Measurements from ENCODE around the gene RFPL1.

The RFPL1 gene

GRCh38 chr22:29457730-29458129 lies 19.3 kb downstream of the RFPL1 start:
- H3K9me2 ChIP-seq (replicated peaks; ENCODE audit: control insufficient read depth, low read length): no peaks in the 10 kb centered on the region
- H3K36me3 ChIP-seq (ENCODE audit: control insufficient read depth, low read length): no peaks in the 10 kb centered on the region
- H3F3A ChIP-seq (ENCODE audit: control insufficient read depth, insufficient read depth): no peaks in the 10 kb centered on the region
- H3K4me3 ChIP-seq (ENCODE audit: low read length): no peak overlapping the region
- no peaks in the 10 kb centered on the region for H3K27me3 ChIP-seq (ENCODE audit: control insufficient read depth, low read length)
- no peaks in the 10 kb centered on the region for H4K20me1 ChIP-seq (ENCODE audit: control insufficient read depth, insufficient read depth, low read depth, low read length)
- no peaks in the 10 kb centered on the region for H3K79me2 ChIP-seq (ENCODE audit: control insufficient read depth, low read length)
- peak overlapping the region; percentile 29; the same call in 1 of the 2 replicates for H3K4me2 ChIP-seq (ENCODE audit: low read length)
- TF ChIP-seq, protein P1, sequence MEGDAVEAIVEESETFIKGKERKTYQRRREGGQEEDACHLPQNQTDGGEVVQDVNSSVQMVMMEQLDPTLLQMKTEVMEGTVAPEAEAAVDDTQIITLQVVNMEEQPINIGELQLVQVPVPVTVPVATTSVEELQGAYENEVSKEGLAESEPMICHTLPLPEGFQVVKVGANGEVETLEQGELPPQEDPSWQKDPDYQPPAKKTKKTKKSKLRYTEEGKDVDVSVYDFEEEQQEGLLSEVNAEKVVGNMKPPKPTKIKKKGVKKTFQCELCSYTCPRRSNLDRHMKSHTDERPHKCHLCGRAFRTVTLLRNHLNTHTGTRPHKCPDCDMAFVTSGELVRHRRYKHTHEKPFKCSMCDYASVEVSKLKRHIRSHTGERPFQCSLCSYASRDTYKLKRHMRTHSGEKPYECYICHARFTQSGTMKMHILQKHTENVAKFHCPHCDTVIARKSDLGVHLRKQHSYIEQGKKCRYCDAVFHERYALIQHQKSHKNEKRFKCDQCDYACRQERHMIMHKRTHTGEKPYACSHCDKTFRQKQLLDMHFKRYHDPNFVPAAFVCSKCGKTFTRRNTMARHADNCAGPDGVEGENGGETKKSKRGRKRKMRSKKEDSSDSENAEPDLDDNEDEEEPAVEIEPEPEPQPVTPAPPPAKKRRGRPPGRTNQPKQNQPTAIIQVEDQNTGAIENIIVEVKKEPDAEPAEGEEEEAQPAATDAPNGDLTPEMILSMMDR (IDR thresholded peaks at IDR 0.05; ENCODE audit: low read depth, low read length, poor library complexity, severe bottlenecking): no peak
- no peak for TF ChIP-seq EZH2phosphoT487 (IDR thresholded peaks at IDR 0.05; ENCODE audit: borderline replicate concordance, low read length)
- H3K4me1 ChIP-seq (ENCODE audit: control insufficient read depth, low read length): no peaks in the 10 kb centered on the region
- H3K9me3 ChIP-seq (ENCODE audit: control insufficient read depth, insufficient read depth, low read length): no peaks in the 10 kb centered on the region
- no peak overlapping the region for H3K27ac ChIP-seq (ENCODE audit: low read depth, low read length)

DNA sequence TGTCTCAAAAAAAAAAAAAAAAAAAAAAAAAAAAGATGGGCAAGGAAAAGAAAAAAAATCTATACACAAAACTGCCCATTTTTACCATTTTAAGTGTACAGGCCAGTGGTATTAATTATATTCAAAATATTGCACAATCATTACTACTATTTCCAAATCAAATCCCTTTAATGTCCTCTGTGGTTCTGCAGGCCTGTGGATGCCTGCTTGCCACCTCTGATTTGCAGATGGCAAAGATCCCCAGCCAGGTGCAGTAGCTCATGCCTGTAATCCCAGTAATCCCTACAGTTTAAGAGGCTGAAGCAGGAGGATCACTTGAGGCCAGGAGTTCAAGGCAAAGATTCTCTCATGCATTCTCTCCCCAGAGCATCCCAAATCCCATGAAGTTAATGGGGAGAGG lies 20.2 kb downstream of the RFPL1 start:
- no peaks in the 10 kb centered on the region for H3K36me3 ChIP-seq (ENCODE audit: control insufficient read depth, low read length)
- H3K79me2 ChIP-seq (ENCODE audit: control insufficient read depth, low read length): no peaks in the 10 kb centered on the region
- H4K20me1 ChIP-seq (ENCODE audit: control insufficient read depth, insufficient read depth, low read depth, low read length): no peaks in the 10 kb centered on the region
- no peaks in the 10 kb centered on the region for H3K27me3 ChIP-seq (ENCODE audit: control insufficient read depth, low read length)
- TF ChIP-seq, protein P1 (IDR thresholded peaks at IDR 0.05; ENCODE audit: low read depth, low read length, poor library complexity, severe bottlenecking): no peak
- no peak for TF ChIP-seq EZH2phosphoT487 (IDR thresholded peaks at IDR 0.05; ENCODE audit: borderline replicate concordance, low read length)
- no peak overlapping the region for H3K4me3 ChIP-seq (ENCODE audit: low read length)
- no peaks in the 10 kb centered on the region for H3K9me3 ChIP-seq (ENCODE audit: control insufficient read depth, insufficient read depth, low read length)
- H3K27ac ChIP-seq (ENCODE audit: low read depth, low read length): no peak overlapping the region
- no peak overlapping the region for H3K4me2 ChIP-seq (ENCODE audit: low read length)
- no peaks in the 10 kb centered on the region for H3K9me2 ChIP-seq (replicated peaks; ENCODE audit: control insufficient read depth, low read length)
- H3K4me1 ChIP-seq (ENCODE audit: control insufficient read depth, low read length): no peaks in the 10 kb centered on the region
- no peaks in the 10 kb centered on the region for H3F3A ChIP-seq (ENCODE audit: control insufficient read depth, insufficient read depth)

DNA sequence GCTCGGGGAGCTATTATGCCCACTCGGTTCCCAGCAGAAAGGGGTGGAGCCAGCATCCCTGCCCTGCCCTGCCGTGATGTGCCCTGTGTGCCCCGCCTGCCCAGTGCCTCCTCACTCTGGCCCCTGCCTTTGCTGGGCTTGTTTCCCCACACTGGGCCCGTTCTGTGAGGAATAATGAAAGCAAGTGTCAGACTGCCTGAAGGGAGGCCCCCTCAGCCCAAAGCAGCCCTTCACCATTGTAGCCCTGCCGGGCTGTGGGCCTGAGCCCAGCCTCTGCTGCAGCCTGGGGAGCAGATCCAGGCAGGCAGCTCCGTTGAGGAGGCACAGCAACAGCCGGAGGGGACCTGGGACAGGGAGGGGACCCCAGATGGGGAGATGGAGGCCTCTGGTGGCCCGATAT lies 21.4 kb downstream of the RFPL1 start:
- no peak overlapping the region for H3K4me3 ChIP-seq (ENCODE audit: low read length)
- H3K79me2 ChIP-seq (ENCODE audit: control insufficient read depth, low read length): no peaks in the 10 kb centered on the region
- H3F3A ChIP-seq (ENCODE audit: control insufficient read depth, insufficient read depth): no peaks in the 10 kb centered on the region
- H3K27me3 ChIP-seq (ENCODE audit: control insufficient read depth, low read length): no peaks in the 10 kb centered on the region
- H3K4me2 ChIP-seq (ENCODE audit: low read length): no peak overlapping the region
- H3K9me3 ChIP-seq (ENCODE audit: control insufficient read depth, insufficient read depth, low read length): no peaks in the 10 kb centered on the region
- H3K36me3 ChIP-seq (ENCODE audit: control insufficient read depth, low read length): no peaks in the 10 kb centered on the region
- no peaks in the 10 kb centered on the region for H3K9me2 ChIP-seq (replicated peaks; ENCODE audit: control insufficient read depth, low read length)
- H4K20me1 ChIP-seq (ENCODE audit: control insufficient read depth, insufficient read depth, low read depth, low read length): no peaks in the 10 kb centered on the region
- no peaks in the 10 kb centered on the region for H3K4me1 ChIP-seq (ENCODE audit: control insufficient read depth, low read length)
- no peak for TF ChIP-seq EZH2phosphoT487 (IDR thresholded peaks at IDR 0.05; ENCODE audit: borderline replicate concordance, low read length)
- TF ChIP-seq, protein P1 (IDR thresholded peaks at IDR 0.05; ENCODE audit: low read depth, low read length, poor library complexity, severe bottlenecking): no peak
- H3K27ac ChIP-seq (ENCODE audit: low read depth, low read length): no peak overlapping the region

- H3K9me2 ChIP-seq (replicated peaks; ENCODE audit: control insufficient read depth, low read length): no peaks in the 10 kb centered on the region
- H3K27ac ChIP-seq (ENCODE audit: low read depth, low read length): no peak overlapping the region
- no peaks in the 10 kb centered on the region for H3K79me2 ChIP-seq (ENCODE audit: control insufficient read depth, low read length)
- no peaks in the 10 kb centered on the region for H3K36me3 ChIP-seq (ENCODE audit: control insufficient read depth, low read length)
- no peak overlapping the region for H3K4me3 ChIP-seq (ENCODE audit: low read length)
- no peaks in the 10 kb centered on the region for H3K27me3 ChIP-seq (ENCODE audit: control insufficient read depth, low read length)
- H3K4me2 ChIP-seq (ENCODE audit: low read length): no peak overlapping the region
- TF ChIP-seq, protein P1 (IDR thresholded peaks at IDR 0.05; ENCODE audit: low read depth, low read length, poor library complexity, severe bottlenecking): no peak
- TF ChIP-seq EZH2phosphoT487 (IDR thresholded peaks at IDR 0.05; ENCODE audit: borderline replicate concordance, low read length): no peak
- no peaks in the 10 kb centered on the region for H4K20me1 ChIP-seq (ENCODE audit: control insufficient read depth, insufficient read depth, low read depth, low read length)
- H3K9me3 ChIP-seq (ENCODE audit: control insufficient read depth, insufficient read depth, low read length): no peaks in the 10 kb centered on the region
- no peaks in the 10 kb centered on the region for H3K4me1 ChIP-seq (ENCODE audit: control insufficient read depth, low read length)
- H3F3A ChIP-seq (ENCODE audit: control insufficient read depth, insufficient read depth): no peaks in the 10 kb centered on the region
Measured at GRCh38 chr22:29461263-29461662, 22.9 kb downstream of the RFPL1 start.
